Measurements from ENCODE around the gene PHLPP1. TPM values are rescaled to one million over a fixed set of nuclear protein-coding genes. Genes with fewer than 3 reads are reported as not detected.

The PHLPP1 gene
- total and polyA plus RNA-seq, 2 experiments from 2014 or later: 15.7 to 73.6 TPM

DNA sequence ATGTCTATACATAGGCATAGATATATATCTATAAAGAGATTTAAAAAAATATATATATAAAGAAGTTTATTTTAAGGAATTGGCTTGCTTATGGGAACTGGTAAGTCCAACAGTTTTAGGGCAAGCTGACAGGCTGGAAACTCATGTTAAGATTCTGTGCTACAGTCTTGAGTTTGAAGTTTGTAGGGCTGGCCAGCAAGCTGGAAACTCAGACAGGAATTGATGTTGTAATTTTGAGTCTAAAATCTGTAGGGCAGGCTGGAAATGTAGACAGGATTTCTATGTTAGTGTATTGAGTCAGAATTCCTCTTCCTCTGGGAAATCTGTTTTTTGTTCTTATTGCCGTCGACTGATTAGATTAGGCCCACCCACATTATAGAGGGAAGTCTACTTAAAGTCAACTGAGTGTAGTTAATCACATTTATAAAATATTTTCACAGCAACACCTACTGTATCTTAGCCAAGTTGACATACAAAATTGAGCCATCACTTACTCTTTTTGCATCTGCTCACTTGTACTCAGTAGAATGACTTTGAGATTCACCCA is 60.8 kb downstream of the PHLPP1 start:
- no peaks in the 10 kb centered on the region for H3K9me2 ChIP-seq (ENCODE audit: insufficient read depth)
- no peak overlapping the region for H2AFZ ChIP-seq
- H3K27me3 ChIP-seq (ENCODE audit: insufficient read depth): no peaks in the 10 kb centered on the region
- peaks cover 100% of the 10 kb centered on the region for H3K79me2 ChIP-seq (replicated peaks; ENCODE audit: insufficient read depth)
- no peaks in the 10 kb centered on the region for H3K36me3 ChIP-seq (ENCODE audit: insufficient read depth)
- H3K4me3 Mint-ChIP-seq: no peak overlapping the region
- no peak overlapping the region for H3K4me2 ChIP-seq
- no peaks in the 10 kb centered on the region for H3K9me3 Mint-ChIP-seq
- peaks cover 80% of the 10 kb centered on the region for H3K4me1 ChIP-seq (ENCODE audit: insufficient read depth)
- no peak overlapping the region for H3K4me3 ChIP-seq
- H3K27ac ChIP-seq (ENCODE audit: low read depth): no peak overlapping the region
- H3K27ac Mint-ChIP-seq: no peak overlapping the region
- H3K27me3 Mint-ChIP-seq (ENCODE audit: insufficient read depth, low read depth, poor library complexity): peaks cover 4% of the 10 kb centered on the region
- no peaks in the 10 kb centered on the region for H3F3A ChIP-seq (replicated peaks; ENCODE audit: low read depth)
- H4K20me1 ChIP-seq (replicated peaks; ENCODE audit: insufficient read depth): peaks cover 28% of the 10 kb centered on the region
- peaks cover 72% of the 10 kb centered on the region for H3K4me1 Mint-ChIP-seq
- H3K36me3 Mint-ChIP-seq (ENCODE audit: low read depth): peaks cover 7% of the 10 kb centered on the region; the same call in 2 of the 3 replicates
- TF ChIP-seq, protein P1, sequence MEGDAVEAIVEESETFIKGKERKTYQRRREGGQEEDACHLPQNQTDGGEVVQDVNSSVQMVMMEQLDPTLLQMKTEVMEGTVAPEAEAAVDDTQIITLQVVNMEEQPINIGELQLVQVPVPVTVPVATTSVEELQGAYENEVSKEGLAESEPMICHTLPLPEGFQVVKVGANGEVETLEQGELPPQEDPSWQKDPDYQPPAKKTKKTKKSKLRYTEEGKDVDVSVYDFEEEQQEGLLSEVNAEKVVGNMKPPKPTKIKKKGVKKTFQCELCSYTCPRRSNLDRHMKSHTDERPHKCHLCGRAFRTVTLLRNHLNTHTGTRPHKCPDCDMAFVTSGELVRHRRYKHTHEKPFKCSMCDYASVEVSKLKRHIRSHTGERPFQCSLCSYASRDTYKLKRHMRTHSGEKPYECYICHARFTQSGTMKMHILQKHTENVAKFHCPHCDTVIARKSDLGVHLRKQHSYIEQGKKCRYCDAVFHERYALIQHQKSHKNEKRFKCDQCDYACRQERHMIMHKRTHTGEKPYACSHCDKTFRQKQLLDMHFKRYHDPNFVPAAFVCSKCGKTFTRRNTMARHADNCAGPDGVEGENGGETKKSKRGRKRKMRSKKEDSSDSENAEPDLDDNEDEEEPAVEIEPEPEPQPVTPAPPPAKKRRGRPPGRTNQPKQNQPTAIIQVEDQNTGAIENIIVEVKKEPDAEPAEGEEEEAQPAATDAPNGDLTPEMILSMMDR (conservative IDR thresholded peaks at IDR 0.05; ENCODE audit: low read depth in 2 of 2): no peak
- TF ChIP-seq ZNF114 (CRISPR knock-in tag; IDR thresholded peaks at IDR 0.05): no peak
- TF ChIP-seq POLR2AphosphoS5 (IDR thresholded peaks at IDR 0.05; ENCODE audit: low read depth): no peak
- no peak for TF ChIP-seq ZNF331 (CRISPR knock-in tag; IDR thresholded peaks at IDR 0.05; ENCODE audit: low read depth)
- TF ChIP-seq EZH2phosphoT487 (IDR thresholded peaks at IDR 0.05; ENCODE audit: unreplicated experiment): no peak
- TF ChIP-seq CREB1 (CRISPR knock-in tag; IDR thresholded peaks at IDR 0.05; ENCODE audit: low read depth): no peak
- no peak for TF ChIP-seq EZH2 (IDR thresholded peaks at IDR 0.05; ENCODE audit: low read depth, unreplicated experiment)
- TF ChIP-seq JUNB (IDR thresholded peaks at IDR 0.05; ENCODE audit: unreplicated experiment): no peak
- no peak for TF ChIP-seq NANOG (IDR thresholded peaks at IDR 0.05; ENCODE audit: borderline replicate concordance)
- TF ChIP-seq, protein P2, sequence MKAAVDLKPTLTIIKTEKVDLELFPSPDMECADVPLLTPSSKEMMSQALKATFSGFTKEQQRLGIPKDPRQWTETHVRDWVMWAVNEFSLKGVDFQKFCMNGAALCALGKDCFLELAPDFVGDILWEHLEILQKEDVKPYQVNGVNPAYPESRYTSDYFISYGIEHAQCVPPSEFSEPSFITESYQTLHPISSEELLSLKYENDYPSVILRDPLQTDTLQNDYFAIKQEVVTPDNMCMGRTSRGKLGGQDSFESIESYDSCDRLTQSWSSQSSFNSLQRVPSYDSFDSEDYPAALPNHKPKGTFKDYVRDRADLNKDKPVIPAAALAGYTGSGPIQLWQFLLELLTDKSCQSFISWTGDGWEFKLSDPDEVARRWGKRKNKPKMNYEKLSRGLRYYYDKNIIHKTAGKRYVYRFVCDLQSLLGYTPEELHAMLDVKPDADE (IDR thresholded peaks at IDR 0.05): no peak
- TF ChIP-seq, protein P3, sequence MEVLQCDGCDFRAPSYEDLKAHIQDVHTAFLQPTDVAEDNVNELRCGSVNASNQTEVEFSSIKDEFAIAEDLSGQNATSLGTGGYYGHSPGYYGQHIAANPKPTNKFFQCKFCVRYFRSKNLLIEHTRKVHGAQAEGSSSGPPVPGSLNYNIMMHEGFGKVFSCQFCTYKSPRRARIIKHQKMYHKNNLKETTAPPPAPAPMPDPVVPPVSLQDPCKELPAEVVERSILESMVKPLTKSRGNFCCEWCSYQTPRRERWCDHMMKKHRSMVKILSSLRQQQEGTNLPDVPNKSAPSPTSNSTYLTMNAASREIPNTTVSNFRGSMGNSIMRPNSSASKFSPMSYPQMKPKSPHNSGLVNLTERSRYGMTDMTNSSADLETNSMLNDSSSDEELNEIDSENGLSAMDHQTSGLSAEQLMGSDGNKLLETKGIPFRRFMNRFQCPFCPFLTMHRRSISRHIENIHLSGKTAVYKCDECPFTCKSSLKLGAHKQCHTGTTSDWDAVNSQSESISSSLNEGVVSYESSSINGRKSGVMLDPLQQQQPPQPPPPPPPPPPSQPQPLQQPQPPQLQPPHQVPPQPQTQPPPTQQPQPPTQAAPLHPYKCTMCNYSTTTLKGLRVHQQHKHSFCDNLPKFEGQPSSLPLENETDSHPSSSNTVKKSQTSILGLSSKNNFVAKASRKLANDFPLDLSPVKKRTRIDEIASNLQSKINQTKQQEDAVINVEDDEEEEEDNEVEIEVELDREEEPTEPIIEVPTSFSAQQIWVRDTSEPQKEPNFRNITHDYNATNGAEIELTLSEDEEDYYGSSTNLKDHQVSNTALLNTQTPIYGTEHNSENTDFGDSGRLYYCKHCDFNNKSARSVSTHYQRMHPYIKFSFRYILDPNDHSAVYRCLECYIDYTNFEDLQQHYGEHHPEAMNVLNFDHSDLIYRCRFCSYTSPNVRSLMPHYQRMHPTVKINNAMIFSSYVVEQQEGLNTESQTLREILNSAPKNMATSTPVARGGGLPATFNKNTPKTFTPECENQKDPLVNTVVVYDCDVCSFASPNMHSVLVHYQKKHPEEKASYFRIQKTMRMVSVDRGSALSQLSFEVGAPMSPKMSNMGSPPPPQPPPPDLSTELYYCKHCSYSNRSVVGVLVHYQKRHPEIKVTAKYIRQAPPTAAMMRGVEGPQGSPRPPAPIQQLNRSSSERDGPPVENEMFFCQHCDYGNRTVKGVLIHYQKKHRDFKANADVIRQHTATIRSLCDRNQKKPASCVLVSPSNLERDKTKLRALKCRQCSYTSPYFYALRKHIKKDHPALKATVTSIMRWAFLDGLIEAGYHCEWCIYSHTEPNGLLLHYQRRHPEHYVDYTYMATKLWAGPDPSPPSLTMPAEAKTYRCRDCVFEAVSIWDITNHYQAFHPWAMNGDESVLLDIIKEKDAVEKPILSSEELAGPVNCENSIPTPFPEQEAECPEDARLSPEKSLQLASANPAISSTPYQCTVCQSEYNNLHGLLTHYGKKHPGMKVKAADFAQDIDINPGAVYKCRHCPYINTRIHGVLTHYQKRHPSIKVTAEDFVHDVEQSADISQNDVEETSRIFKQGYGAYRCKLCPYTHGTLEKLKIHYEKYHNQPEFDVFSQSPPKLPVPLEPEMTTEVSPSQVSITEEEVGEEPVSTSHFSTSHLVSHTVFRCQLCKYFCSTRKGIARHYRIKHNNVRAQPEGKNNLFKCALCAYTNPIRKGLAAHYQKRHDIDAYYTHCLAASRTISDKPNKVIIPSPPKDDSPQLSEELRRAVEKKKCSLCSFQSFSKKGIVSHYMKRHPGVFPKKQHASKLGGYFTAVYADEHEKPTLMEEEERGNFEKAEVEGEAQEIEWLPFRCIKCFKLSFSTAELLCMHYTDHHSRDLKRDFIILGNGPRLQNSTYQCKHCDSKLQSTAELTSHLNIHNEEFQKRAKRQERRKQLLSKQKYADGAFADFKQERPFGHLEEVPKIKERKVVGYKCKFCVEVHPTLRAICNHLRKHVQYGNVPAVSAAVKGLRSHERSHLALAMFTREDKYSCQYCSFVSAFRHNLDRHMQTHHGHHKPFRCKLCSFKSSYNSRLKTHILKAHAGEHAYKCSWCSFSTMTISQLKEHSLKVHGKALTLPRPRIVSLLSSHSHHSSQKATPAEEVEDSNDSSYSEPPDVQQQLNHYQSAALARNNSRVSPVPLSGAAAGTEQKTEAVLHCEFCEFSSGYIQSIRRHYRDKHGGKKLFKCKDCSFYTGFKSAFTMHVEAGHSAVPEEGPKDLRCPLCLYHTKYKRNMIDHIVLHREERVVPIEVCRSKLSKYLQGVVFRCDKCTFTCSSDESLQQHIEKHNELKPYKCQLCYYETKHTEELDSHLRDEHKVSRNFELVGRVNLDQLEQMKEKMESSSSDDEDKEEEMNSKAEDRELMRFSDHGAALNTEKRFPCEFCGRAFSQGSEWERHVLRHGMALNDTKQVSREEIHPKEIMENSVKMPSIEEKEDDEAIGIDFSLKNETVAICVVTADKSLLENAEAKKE (CRISPR knock-in tag; IDR thresholded peaks at IDR 0.05): no peak
- no peak for TF ChIP-seq STAT1 (IDR thresholded peaks at IDR 0.05; ENCODE audit: unreplicated experiment)
- TF ChIP-seq, protein P4, sequence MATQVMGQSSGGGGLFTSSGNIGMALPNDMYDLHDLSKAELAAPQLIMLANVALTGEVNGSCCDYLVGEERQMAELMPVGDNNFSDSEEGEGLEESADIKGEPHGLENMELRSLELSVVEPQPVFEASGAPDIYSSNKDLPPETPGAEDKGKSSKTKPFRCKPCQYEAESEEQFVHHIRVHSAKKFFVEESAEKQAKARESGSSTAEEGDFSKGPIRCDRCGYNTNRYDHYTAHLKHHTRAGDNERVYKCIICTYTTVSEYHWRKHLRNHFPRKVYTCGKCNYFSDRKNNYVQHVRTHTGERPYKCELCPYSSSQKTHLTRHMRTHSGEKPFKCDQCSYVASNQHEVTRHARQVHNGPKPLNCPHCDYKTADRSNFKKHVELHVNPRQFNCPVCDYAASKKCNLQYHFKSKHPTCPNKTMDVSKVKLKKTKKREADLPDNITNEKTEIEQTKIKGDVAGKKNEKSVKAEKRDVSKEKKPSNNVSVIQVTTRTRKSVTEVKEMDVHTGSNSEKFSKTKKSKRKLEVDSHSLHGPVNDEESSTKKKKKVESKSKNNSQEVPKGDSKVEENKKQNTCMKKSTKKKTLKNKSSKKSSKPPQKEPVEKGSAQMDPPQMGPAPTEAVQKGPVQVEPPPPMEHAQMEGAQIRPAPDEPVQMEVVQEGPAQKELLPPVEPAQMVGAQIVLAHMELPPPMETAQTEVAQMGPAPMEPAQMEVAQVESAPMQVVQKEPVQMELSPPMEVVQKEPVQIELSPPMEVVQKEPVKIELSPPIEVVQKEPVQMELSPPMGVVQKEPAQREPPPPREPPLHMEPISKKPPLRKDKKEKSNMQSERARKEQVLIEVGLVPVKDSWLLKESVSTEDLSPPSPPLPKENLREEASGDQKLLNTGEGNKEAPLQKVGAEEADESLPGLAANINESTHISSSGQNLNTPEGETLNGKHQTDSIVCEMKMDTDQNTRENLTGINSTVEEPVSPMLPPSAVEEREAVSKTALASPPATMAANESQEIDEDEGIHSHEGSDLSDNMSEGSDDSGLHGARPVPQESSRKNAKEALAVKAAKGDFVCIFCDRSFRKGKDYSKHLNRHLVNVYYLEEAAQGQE (IDR thresholded peaks at IDR 0.05; ENCODE audit: unreplicated experiment): no peak
- no peak for ATAC-seq
- no peak for DNase-seq (ENCODE audit: low spot score)
